ENCODE data around the gene PHF23. TPM values are rescaled to one million over a fixed set of nuclear protein-coding genes. Genes with fewer than 3 reads are reported as not detected.

Gene PHF23
- total RNA-seq, 1 experiment from 2014 or later = 32.7 TPM

- Histone ChIP-seq H3K27ac (ENCODE audit: low read length) (no peak overlapping the region), H3K9ac (ENCODE audit: low read length) (0 out of 2 replicates have a peak overlapping the region, but pooled peaks have one; percentile 23), H3K4me2 (ENCODE audit: low read length) (peak overlapping the region; percentile 99), H3K4me1 (ENCODE audit: insufficient read depth, low read length) (peaks cover 31% of the 10 kb centered on the region), H3K4me3 (ENCODE audit: low read length) (peak overlapping the region; percentile 86), H3K9me2 (replicated peaks; ENCODE audit: low read length) (no peaks in the 10 kb centered on the region), H2AFZ (ENCODE audit: low read length) (no peak overlapping the region), H3K27me3 (ENCODE audit: low read length) (no peaks in the 10 kb centered on the region), H3K79me2 (ENCODE audit: low read length) (peaks cover 54% of the 10 kb centered on the region), H3K9me3 (ENCODE audit: low read length) (no peaks in the 10 kb centered on the region), H3F3A (ENCODE audit: low read length, unreplicated experiment) (peaks cover 6% of the 10 kb centered on the region), H3K36me3 (ENCODE audit: low read depth, low read length) (peaks cover 13% of the 10 kb centered on the region; the same call in 1 of the 2 replicates), H4K20me1 (ENCODE audit: low read length) (no peaks in the 10 kb centered on the region)
- CTCF ChIA-PET = no interaction called here
- no peak for DNase-seq
- intact Hi-C loops (cut with micrococcal nuclease) = loop anchor here (5.0 kb wide), 1 partner anchor 67 kb away; the partner anchor contains the start of gene EIF5A
- no peak for ATAC-seq
- POLR2A ChIA-PET (ENCODE audit: unreplicated experiment) = no interaction called here
- TF ChIP-seq EZH2 (IDR thresholded peaks at IDR 0.05; ENCODE audit: low read length, unreplicated experiment) (no peak), CTCF (conservative IDR thresholded peaks at IDR 0.05; ENCODE audit: low read depth, low read length) (no peak), EZH2phosphoT487 (IDR thresholded peaks at IDR 0.05; ENCODE audit: borderline replicate concordance, low read length) (no peak)
- BruUV-seq (replicated peaks) = no TSS peak
These were observed 1.1 kb upstream of the PHF23 start for GRCh38 chr17:7240375-7240774.

GRCh38 chr17:7238420-7239090, 702 bp downstream of the PHF23 start:
- Histone ChIP-seq H4K20me1 (ENCODE audit: low read length) (no peaks in the 10 kb centered on the region), H3K4me1 (ENCODE audit: insufficient read depth, low read length) (peaks cover 40% of the 10 kb centered on the region), H3K27me3 (ENCODE audit: low read length) (no peaks in the 10 kb centered on the region), H3K9me2 (replicated peaks; ENCODE audit: low read length) (no peaks in the 10 kb centered on the region), H3K9ac (ENCODE audit: low read length) (peak overlapping the region; percentile 91), H3K27ac (ENCODE audit: low read length) (0 out of 2 replicates have a peak overlapping the region, but pooled peaks have one; percentile 32), H3K9me3 (ENCODE audit: low read length) (no peaks in the 10 kb centered on the region), H2AFZ (ENCODE audit: low read length) (peak overlapping the region; percentile 50; the same call in 1 of the 2 replicates), H3K36me3 (ENCODE audit: low read depth, low read length) (peaks cover 13% of the 10 kb centered on the region; the same call in 1 of the 2 replicates), H3K4me2 (ENCODE audit: low read length) (peak overlapping the region; percentile 85), H3K79me2 (ENCODE audit: low read length) (peaks cover 60% of the 10 kb centered on the region), H3K4me3 (ENCODE audit: low read length) (peak overlapping the region; percentile 96), H3F3A (ENCODE audit: low read length, unreplicated experiment) (peaks cover 8% of the 10 kb centered on the region)
- TF ChIP-seq CTCF (conservative IDR thresholded peaks at IDR 0.05; ENCODE audit: low read depth, low read length) = no peak
- TF ChIP-seq EZH2 (IDR thresholded peaks at IDR 0.05; ENCODE audit: low read length, unreplicated experiment) = no peak
- TF ChIP-seq EZH2phosphoT487 (IDR thresholded peaks at IDR 0.05; ENCODE audit: borderline replicate concordance, low read length) = no peak
- POLR2A ChIA-PET (ENCODE audit: unreplicated experiment) = no interaction called here
- intact Hi-C loops (cut with micrococcal nuclease) = no loop called here
- CTCF ChIA-PET = no interaction called here
- BruUV-seq (replicated peaks) = no TSS peak
- ATAC-seq = no peak
- DNase-seq = no peak
